Subcutaneous abdominal adipose tissue (tissue), 5 donors: Measurements from ENCODE around the gene WNK1.
"Not testable (repeated sequence)": the region's sequence is repeated elsewhere in the genome, so short reads cannot be mapped to it uniquely, and the experiment has no call there.

Experiments
- H3K27ac ChIP-seq: one replicate; pipeline ENCODE4 v1.7.0; 2013; ENCODE audit warnings: low read depth, mild to moderate bottlenecking, inconsistent platforms, low read length, moderate library complexity
- H3K27me3 ChIP-seq, 5 donors: one replicate each; pipeline ENCODE4 v1.7.0; 2013; ENCODE audit warnings: low read length in 5 of 5, inconsistent platforms in 1 of 5; ENCODE audit not compliant: control insufficient read depth in 5 of 5, insufficient read depth in 4 of 5
- H3K36me3 ChIP-seq, 5 donors: one replicate each; pipeline ENCODE4 v1.7.0; 2013; ENCODE audit warnings: low read length in 5 of 5; ENCODE audit not compliant: control insufficient read depth in 5 of 5, insufficient read depth in 5 of 5
- H3K4me1 ChIP-seq, 5 donors: one replicate each; pipeline ENCODE4 v1.7.0; 2013; ENCODE audit warnings: low read length in 5 of 5, mild to moderate bottlenecking in 3 of 5, moderate library complexity in 1 of 5; ENCODE audit not compliant: control insufficient read depth in 5 of 5, insufficient read depth in 5 of 5
- H3K4me3 ChIP-seq, 5 donors: one replicate each; pipeline ENCODE4 v1.7.0; 2013; ENCODE audit warnings: low read length in 5 of 5, low read depth in 1 of 5
- H3K9ac ChIP-seq, 5 donors: one replicate each; pipeline ENCODE4 v1.7.0; 2013; ENCODE audit warnings: low read length in 5 of 5, mild to moderate bottlenecking in 4 of 5, moderate library complexity in 3 of 5
- H3K9me3 ChIP-seq, 5 donors: one replicate each; pipeline ENCODE4 v1.7.0; 2013; ENCODE audit warnings: low read length in 5 of 5; ENCODE audit not compliant: control insufficient read depth in 5 of 5
- donor health status: healthy.
- donor health status: healthy.
- donor health status: healthy.
- donor health status: healthy.
- donor health status: healthy.

WNK1 gene

GRCh38 chr12:913919-914698 lies 161.7 kb downstream of the WNK1 start:
- Histone ChIP-seq H3K4me1 (peaks cover 0 to 47% (median 4%) of the 10 kb centered on the region in 5 donors), H3K27me3 (no peaks in the 10 kb centered on the region), H3K27ac (no peak overlapping the region), H3K9me3 (no peaks in the 10 kb centered on the region), H3K36me3 (peaks cover 18 to 77% (median 52%) of the 10 kb centered on the region in 5 donors), H3K9ac (peak overlapping the region in 1 of 5 donors; percentile 25), H3K4me3 (no peak overlapping the region)

GRCh38 chr12:915090-915489 lies 162.7 kb downstream of the WNK1 start:
- Histone ChIP-seq H3K4me3 (no peak overlapping the region), H3K9ac (no peak overlapping the region), H3K9me3 (no peaks in the 10 kb centered on the region), H3K4me1 (peaks cover 0 to 45% (median 4%) of the 10 kb centered on the region in 5 donors), H3K36me3 (peaks cover 12 to 73% (median 48%) of the 10 kb centered on the region in 5 donors), H3K27me3 (no peaks in the 10 kb centered on the region), H3K27ac (no peak overlapping the region)

- Histone ChIP-seq H3K9me3 (no peaks in the 10 kb centered on the region), H3K27ac (no peak overlapping the region), H3K4me1 (peaks cover 0 to 40% (median 4%) of the 10 kb centered on the region in 5 donors), H3K27me3 (no peaks in the 10 kb centered on the region), H3K36me3 (peaks cover 9 to 65% (median 47%) of the 10 kb centered on the region in 5 donors), H3K4me3 (no peak overlapping the region), H3K9ac (no peak overlapping the region)
Observed at GRCh38 chr12:916240-916639, 163.9 kb downstream of the WNK1 start.

GRCh38 chr12:916712-917445 lies 164.5 kb downstream of the WNK1 start:
- Histone ChIP-seq H3K9me3 (no peaks in the 10 kb centered on the region), H3K27ac (no peak overlapping the region), H3K9ac (no peak overlapping the region), H3K4me3 (no peak overlapping the region), H3K36me3 (peaks cover 9 to 65% (median 48%) of the 10 kb centered on the region in 5 donors), H3K4me1 (peaks cover 0 to 33% (median 4%) of the 10 kb centered on the region in 5 donors), H3K27me3 (no peaks in the 10 kb centered on the region)

GRCh38 chr12:920676-921075 lies 168.3 kb downstream of the WNK1 start:
- Histone ChIP-seq H3K9me3 (no peaks in the 10 kb centered on the region), H3K4me1 (no peaks in the 10 kb centered on the region), H3K27me3 (no peaks in the 10 kb centered on the region), H3K9ac (no peak overlapping the region), H3K27ac (no peak overlapping the region), H3K36me3 (peaks cover 5 to 54% (median 41%) of the 10 kb centered on the region in 5 donors), H3K4me3 (no peak overlapping the region)

- Histone ChIP-seq H3K4me1 (no peaks in the 10 kb centered on the region), H3K9ac (no peak overlapping the region), H3K36me3 (peaks cover 5 to 54% (median 42%) of the 10 kb centered on the region in 5 donors), H3K9me3 (no peaks in the 10 kb centered on the region), H3K27ac (no peak overlapping the region), H3K4me3 (no peak overlapping the region), H3K27me3 (no peaks in the 10 kb centered on the region)
Observed at GRCh38 chr12:922285-922684, 169.9 kb downstream of the WNK1 start.

GRCh38 chr12:926641-927040 lies 174.3 kb downstream of the WNK1 start:
- H3K27me3 ChIP-seq: no peaks in the 10 kb centered on the region
- H3K27ac ChIP-seq: no peak overlapping the region
- peaks cover 0 to 2% (median 0%) of the 10 kb centered on the region in 5 donors for H3K4me1 ChIP-seq
- H3K9me3 ChIP-seq: no peaks in the 10 kb centered on the region
- H3K36me3 ChIP-seq: peaks cover 12 to 76% (median 57%) of the 10 kb centered on the region in 5 donors
- no peak overlapping the region for H3K9ac ChIP-seq
- no peak overlapping the region for H3K4me3 ChIP-seq

- no peak overlapping the region for H3K27ac ChIP-seq
- H3K27me3 ChIP-seq: no peaks in the 10 kb centered on the region
- H3K4me3 ChIP-seq: no peak overlapping the region
- no peaks in the 10 kb centered on the region for H3K9me3 ChIP-seq
- H3K4me1 ChIP-seq: peaks cover 0 to 4% (median 0%) of the 10 kb centered on the region in 5 donors
- H3K9ac ChIP-seq: no peak overlapping the region
- peaks cover 10 to 50% (median 42%) of the 10 kb centered on the region in 5 donors for H3K36me3 ChIP-seq
Observed at GRCh38 chr12:931060-931459, 178.7 kb downstream of the WNK1 start.

- H3K4me3 ChIP-seq: no peak overlapping the region
- H3K9me3 ChIP-seq: no peaks in the 10 kb centered on the region
- H3K27me3 ChIP-seq: no peaks in the 10 kb centered on the region
- H3K4me1 ChIP-seq: peaks cover 0 to 4% (median 0%) of the 10 kb centered on the region in 5 donors
- H3K9ac ChIP-seq: no peak overlapping the region
- H3K27ac ChIP-seq: no peak overlapping the region
- peaks cover 10 to 47% (median 37%) of the 10 kb centered on the region in 5 donors for H3K36me3 ChIP-seq
Observed at GRCh38 chr12:931591-931990, 179.2 kb downstream of the WNK1 start.

- H3K9ac ChIP-seq, H3K27me3 ChIP-seq, H3K4me1 ChIP-seq, H3K9me3 ChIP-seq, H3K27ac ChIP-seq, H3K4me3 ChIP-seq: not testable (repeated sequence)
- H3K36me3 ChIP-seq: peaks cover 9 to 26% (median 10%) of the 10 kb centered on the region in 5 donors
Observed at GRCh38 chr12:935891-936290, 183.5 kb downstream of the WNK1 start.
